WTC11 (cell line): ENCODE data around the gene S100A2.
"Not testable (repeated sequence)": the region's sequence is repeated elsewhere in the genome, so short reads cannot be mapped to it uniquely, and the experiment has no call there.

Experiments
- AFF4 ChIP-seq: sonication (generic); formaldehyde crosslinking; IDR thresholded peaks from 2 replicates; pipeline ENCODE4 v1.8.1; 2023; ENCODE audit warnings: mild to moderate bottlenecking, missing genetic modification reagents, borderline replicate concordance
- ATF1 ChIP-seq: sonication (generic); formaldehyde crosslinking; IDR thresholded peaks from 2 replicates; pipeline ENCODE4 v1.8.1; 2023; ENCODE audit warnings: mild to moderate bottlenecking, moderate library complexity, missing genetic modification reagents
- ATF3 ChIP-seq: sonication (generic); formaldehyde crosslinking; conservative IDR thresholded peaks from 2 replicates; pipeline ENCODE4 v1.8.1; 2022; ENCODE audit warnings: mild to moderate bottlenecking, missing genetic modification reagents
- CREM ChIP-seq: sonication (generic); formaldehyde crosslinking; IDR thresholded peaks from 2 replicates; pipeline ENCODE4 v1.8.1; 2022; ENCODE audit warnings: mild to moderate bottlenecking, missing genetic modification reagents, moderate library complexity
- CTCF ChIP-seq: fragments of 200-600 bp; IDR thresholded peaks from 2 replicates; pipeline ENCODE4 v1.8.0; 2022; ENCODE audit warnings: antibody characterized with exemption
- MAX ChIP-seq: sonication (generic); formaldehyde crosslinking; IDR thresholded peaks from 2 replicates; pipeline ENCODE4 v1.8.0; 2022; ENCODE audit warnings: mild to moderate bottlenecking, missing genetic modification reagents
- NFYB ChIP-seq: sonication (generic); formaldehyde crosslinking; conservative IDR thresholded peaks from 2 replicates; pipeline ENCODE4 v1.8.0; 2022; ENCODE audit warnings: low read depth, missing genetic modification reagents
- RELA ChIP-seq: sonication (generic); formaldehyde crosslinking; IDR thresholded peaks from 2 replicates; pipeline ENCODE4 v1.8.1; 2022; ENCODE audit warnings: missing genetic modification reagents, mild to moderate bottlenecking, borderline replicate concordance
- SP1 ChIP-seq: sonication (generic); formaldehyde crosslinking; conservative IDR thresholded peaks from 2 replicates; pipeline ENCODE4 v1.8.1; 2022; ENCODE audit warnings: missing genetic modification reagents
- TP53 ChIP-seq: sonication (generic); formaldehyde crosslinking; IDR thresholded peaks from 2 replicates; pipeline ENCODE4 v1.8.1; 2023; ENCODE audit warnings: mild to moderate bottlenecking, missing genetic modification reagents
- USF2 ChIP-seq: sonication (generic); formaldehyde crosslinking; IDR thresholded peaks from 2 replicates; pipeline ENCODE4 v1.8.1; 2023; ENCODE audit warnings: mild to moderate bottlenecking, missing genetic modification reagents, moderate library complexity
- ZNF263 ChIP-seq: sonication (generic); formaldehyde crosslinking; IDR thresholded peaks from 2 replicates; pipeline ENCODE4 v1.8.1; 2022; ENCODE audit warnings: low read depth, mild to moderate bottlenecking, moderate library complexity, missing genetic modification reagents

GRCh38 chr1:153575497-153575896, 9.9 kb upstream of the S100A2 start:
- TF ChIP-seq ATF1; NFYB (CRISPR knock-in tag); MAX (CRISPR knock-in tag); CTCF; USF2; AFF4 (CRISPR knock-in tag); ATF3; TP53 (CRISPR knock-in tag); CREM (CRISPR knock-in tag); RELA (CRISPR knock-in tag); SP1 (CRISPR knock-in tag); ZNF263 (CRISPR knock-in tag): not testable (repeated sequence)
